Natural killer cell (primary cell): ENCODE results near the gene TEFM. TPM values are rescaled to one million over a fixed set of nuclear protein-coding genes. Genes with fewer than 3 reads are reported as not detected.
"Not testable (repeated sequence)": the region's sequence is repeated elsewhere in the genome, so short reads cannot be mapped to it uniquely, and the experiment has no call there.

Experiments used
- ATAC-seq, 3 donors: fragments of 150-1000 bp in 2 of 3; fragments of 200-7000 bp in 1 of 3; cut with Tn5 transposase; 1 replicate in 1 of 3; 2 replicates in 2 of 3; pipeline ENCODE4 v1.10.0; 2021; ENCODE audit warnings: mild to moderate bottlenecking in 2 of 3, moderate library complexity in 2 of 3
- DNase-seq, 2 donors: peaks; one replicate each; pipeline versions ENCODE4 v3.0.0 to v3.0.0-alpha.2; 2013 to 2021; ENCODE audit warnings: mixed read lengths in 1 of 2
- H3K27ac ChIP-seq: one replicate; pipeline ENCODE4 v1.5.1; 2013; ENCODE audit warnings: mild to moderate bottlenecking, low read length
- H3K27me3 ChIP-seq: one replicate; pipeline ENCODE4 v1.6.1; 2013; ENCODE audit warnings: low read length; ENCODE audit not compliant: control insufficient read depth, insufficient read depth
- H3K36me3 ChIP-seq: one replicate; pipeline ENCODE4 v1.6.1; 2013; ENCODE audit warnings: low read length; ENCODE audit not compliant: control insufficient read depth, insufficient read depth
- H3K4me1 ChIP-seq: one replicate; pipeline ENCODE4 v1.6.1; 2013; ENCODE audit warnings: low read length; ENCODE audit not compliant: control insufficient read depth, insufficient read depth
- H3K4me3 ChIP-seq: one replicate; pipeline ENCODE4 v1.5.1; 2013; ENCODE audit warnings: low read length
- H3K9me3 ChIP-seq: one replicate; pipeline ENCODE4 v1.6.1; 2013; ENCODE audit warnings: low read length; ENCODE audit not compliant: control insufficient read depth, insufficient read depth
- H3K27ac Mint-ChIP-seq, 2 donors: one replicate each; pipeline ENCODE4 v1.8.0; 2022; ENCODE audit warnings: mild to moderate bottlenecking in 2 of 2, mixed read lengths in 2 of 2, moderate library complexity in 1 of 2
- H3K27me3 Mint-ChIP-seq, 2 donors: one replicate each; pipeline ENCODE4 v1.8.0; 2022; ENCODE audit warnings: low read depth in 2 of 2, mixed read lengths in 2 of 2
- H3K36me3 Mint-ChIP-seq: one replicate; pipeline ENCODE4 v1.8.0; 2022; ENCODE audit warnings: mixed read lengths
- H3K4me1 Mint-ChIP-seq, 2 donors: one replicate each; pipeline ENCODE4 v1.8.0; 2022; ENCODE audit warnings: mixed read lengths in 2 of 2
- H3K4me3 Mint-ChIP-seq: one replicate; pipeline ENCODE4 v1.8.0; 2022; ENCODE audit warnings: mild to moderate bottlenecking, moderate library complexity, mixed read lengths
- H3K9me3 Mint-ChIP-seq, 2 donors: one replicate each; pipeline ENCODE4 v1.8.0; 2022; ENCODE audit warnings: mixed read lengths in 2 of 2
- CTCF ChIP-seq: fragments of 200-600 bp; IDR thresholded peaks from one replicate; pipeline ENCODE4 v1.8.0; 2022; ENCODE audit warnings: antibody characterized with exemption
- WGBS: methylation state at CpG from one replicate; pipeline ENCODE4 v1.1.7; 2013; ENCODE audit warnings: missing lambda C conversion rate; ENCODE audit not compliant: insufficient coverage; 5-methylcytosine and 5-hydroxymethylcytosine counted together
- intact Hi-C: fragments of 100-400 bp; cut with micrococcal nuclease; formaldehyde crosslinking; loops from one replicate; pipeline ENCODE4 v1.14.2; 2022
- total RNA-seq, 4 donors: library from RNA; stranded (reverse); fragments of 120-200 nt in 1 of 4; gene quantifications; one replicate each; pipeline versions ENCODE4 v1.2.3 to v1.2.4, GENCODE V29; 2013 to 2022

Gene TEFM
- total RNA-seq, 3 donors from 2014 or later (not counting 1 experiment from before 2014, with no cell fraction given) = 6.3 to 12.9 (median 10.5) TPM

- no peak overlapping the region for H3K27ac Mint-ChIP-seq
- peaks cover 25 to 39% of the 10 kb centered on the region in 2 donors for H3K27me3 Mint-ChIP-seq
- no peaks in the 10 kb centered on the region for H3K9me3 Mint-ChIP-seq
- H3K36me3 Mint-ChIP-seq = no peaks in the 10 kb centered on the region
- peaks cover 6% of the 10 kb centered on the region for H3K4me1 ChIP-seq
- DNase-seq (no peak), ATAC-seq (no peak)
- no peak for TF ChIP-seq CTCF
- WGBS = 89% methylated on average over 4 of the region's 4 CpGs
- H3K36me3 ChIP-seq = no peaks in the 10 kb centered on the region
- intact Hi-C loops = no loop called here
- no peak overlapping the region for H3K4me3 Mint-ChIP-seq
- H3K27me3 ChIP-seq = peaks cover 8% of the 10 kb centered on the region
- no peaks in the 10 kb centered on the region for H3K9me3 ChIP-seq
- peaks cover 11 to 16% of the 10 kb centered on the region in 2 donors for H3K4me1 Mint-ChIP-seq
- no peak overlapping the region for H3K4me3 ChIP-seq
- no peak overlapping the region for H3K27ac ChIP-seq
Observed at GRCh38 chr17:30920282-30920681, 14.2 kb upstream of the TEFM start.

DNA sequence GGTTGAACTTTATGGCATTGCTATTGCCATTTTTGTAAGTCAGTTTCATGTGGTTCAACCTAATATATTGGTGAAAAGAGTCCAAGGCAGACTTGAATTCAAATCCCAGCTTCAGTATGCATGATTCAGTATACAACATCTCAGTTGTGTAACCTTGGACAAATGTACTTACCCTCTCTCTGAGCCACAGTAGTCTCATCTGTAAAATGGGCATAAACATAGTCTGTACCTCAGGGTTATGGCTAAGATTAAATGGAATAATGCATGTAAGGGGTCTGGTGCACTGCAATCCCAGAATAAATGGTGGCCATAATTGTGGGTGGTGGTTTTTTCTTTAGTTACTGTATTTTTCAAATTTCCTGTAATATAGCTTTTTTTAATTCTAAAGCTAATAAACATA lies 11.0 kb upstream of the TEFM start:
- Histone ChIP-seq H3K27me3 (peaks cover 4% of the 10 kb centered on the region), H3K27ac (no peak overlapping the region), H3K36me3 (no peaks in the 10 kb centered on the region), H3K4me1 (no peaks in the 10 kb centered on the region), H3K4me3 (no peak overlapping the region), H3K9me3 (no peaks in the 10 kb centered on the region)
- Mint-ChIP-seq H3K27me3 (peaks cover 16 to 19% of the 10 kb centered on the region in 2 donors), H3K36me3 (no peaks in the 10 kb centered on the region), H3K27ac (no peak overlapping the region), H3K4me1 (peaks cover 6% of the 10 kb centered on the region in 2 donors), H3K9me3 (no peaks in the 10 kb centered on the region), H3K4me3 (no peak overlapping the region)
- TF ChIP-seq CTCF = no peak
- ATAC-seq (no peak), DNase-seq (no peak)
- intact Hi-C loops = no loop called here

- H3K4me3 ChIP-seq = no peak overlapping the region
- DNase-seq (no peak), ATAC-seq (no peak)
- WGBS = 85% methylated on average over 4 of the region's 5 CpGs
- Mint-ChIP-seq H3K4me3 (no peak overlapping the region), H3K27ac (no peak overlapping the region), H3K27me3 (peaks cover 10 to 14% of the 10 kb centered on the region in 2 donors), H3K9me3 (no peaks in the 10 kb centered on the region), H3K4me1 (peaks cover under 1 to 2% of the 10 kb centered on the region in 2 donors), H3K36me3 (no peaks in the 10 kb centered on the region)
- TF ChIP-seq CTCF = no peak
- intact Hi-C loops = no loop called here
- no peaks in the 10 kb centered on the region for H3K27me3 ChIP-seq
- no peak overlapping the region for H3K27ac ChIP-seq
- H3K4me1 ChIP-seq = no peaks in the 10 kb centered on the region
- H3K36me3 ChIP-seq = no peaks in the 10 kb centered on the region
- H3K9me3 ChIP-seq = no peaks in the 10 kb centered on the region
Observed at GRCh38 chr17:30915833-30916611, 10.0 kb upstream of the TEFM start.

DNA sequence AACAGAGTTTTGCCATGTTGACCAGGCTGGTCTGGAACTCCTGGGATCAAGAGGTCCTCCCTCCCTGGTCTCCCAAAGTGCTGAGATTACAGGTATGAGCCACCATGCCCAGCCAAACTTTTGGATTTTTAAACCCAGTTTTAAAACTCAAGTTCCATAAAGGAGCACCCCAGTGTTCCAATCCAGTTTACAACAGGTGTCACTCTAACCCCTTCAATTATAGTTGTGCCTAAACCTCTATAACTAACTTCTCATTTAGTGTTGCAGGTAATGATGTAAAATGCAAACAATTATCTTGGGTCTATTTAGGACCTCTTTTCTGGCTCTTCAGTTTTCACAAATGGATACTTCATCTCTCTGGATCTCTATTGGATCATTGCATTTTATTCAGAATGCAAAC lies 7.9 kb upstream of the TEFM start:
- no peaks in the 10 kb centered on the region for H3K4me1 ChIP-seq
- no peaks in the 10 kb centered on the region for H3K27me3 Mint-ChIP-seq
- H3K4me1 Mint-ChIP-seq = peaks cover 0 to under 1% of the 10 kb centered on the region in 2 donors
- no peak for ATAC-seq
- no peaks in the 10 kb centered on the region for H3K9me3 Mint-ChIP-seq
- no peaks in the 10 kb centered on the region for H3K27me3 ChIP-seq
- no peaks in the 10 kb centered on the region for H3K36me3 ChIP-seq
- no peaks in the 10 kb centered on the region for H3K9me3 ChIP-seq
- H3K4me3 Mint-ChIP-seq = no peak overlapping the region
- H3K27ac Mint-ChIP-seq = no peak overlapping the region
- intact Hi-C loops = no loop called here
- no peak overlapping the region for H3K27ac ChIP-seq
- DNase-seq = no peak
- TF ChIP-seq CTCF = no peak
- H3K4me3 ChIP-seq = no peak overlapping the region
- H3K36me3 Mint-ChIP-seq = no peaks in the 10 kb centered on the region

GRCh38 chr17:30910151-30910550 lies 4.1 kb upstream of the TEFM start:
- H3K9me3 ChIP-seq, H3K4me3 ChIP-seq, DNase-seq, H3K9me3 Mint-ChIP-seq, H3K27me3 ChIP-seq, H3K27ac ChIP-seq, intact Hi-C loops, ATAC-seq, H3K4me3 Mint-ChIP-seq, H3K27me3 Mint-ChIP-seq, H3K36me3 Mint-ChIP-seq, H3K36me3 ChIP-seq, H3K27ac Mint-ChIP-seq: not testable (repeated sequence)
- 97% methylated on average over 6 of the region's 7 CpGs for WGBS
- H3K4me1 Mint-ChIP-seq = peaks cover 20 to 23% of the 10 kb centered on the region in 2 donors
- H3K4me1 ChIP-seq = peaks cover 18% of the 10 kb centered on the region
